ENCODE measurements around the gene HBA1.

- TF ChIP-seq, protein P1, sequence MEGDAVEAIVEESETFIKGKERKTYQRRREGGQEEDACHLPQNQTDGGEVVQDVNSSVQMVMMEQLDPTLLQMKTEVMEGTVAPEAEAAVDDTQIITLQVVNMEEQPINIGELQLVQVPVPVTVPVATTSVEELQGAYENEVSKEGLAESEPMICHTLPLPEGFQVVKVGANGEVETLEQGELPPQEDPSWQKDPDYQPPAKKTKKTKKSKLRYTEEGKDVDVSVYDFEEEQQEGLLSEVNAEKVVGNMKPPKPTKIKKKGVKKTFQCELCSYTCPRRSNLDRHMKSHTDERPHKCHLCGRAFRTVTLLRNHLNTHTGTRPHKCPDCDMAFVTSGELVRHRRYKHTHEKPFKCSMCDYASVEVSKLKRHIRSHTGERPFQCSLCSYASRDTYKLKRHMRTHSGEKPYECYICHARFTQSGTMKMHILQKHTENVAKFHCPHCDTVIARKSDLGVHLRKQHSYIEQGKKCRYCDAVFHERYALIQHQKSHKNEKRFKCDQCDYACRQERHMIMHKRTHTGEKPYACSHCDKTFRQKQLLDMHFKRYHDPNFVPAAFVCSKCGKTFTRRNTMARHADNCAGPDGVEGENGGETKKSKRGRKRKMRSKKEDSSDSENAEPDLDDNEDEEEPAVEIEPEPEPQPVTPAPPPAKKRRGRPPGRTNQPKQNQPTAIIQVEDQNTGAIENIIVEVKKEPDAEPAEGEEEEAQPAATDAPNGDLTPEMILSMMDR (IDR thresholded peaks at IDR 0.05 in 2 of 3, conservative IDR thresholded peaks at IDR 0.05 in 1 of 3; ENCODE audit: insufficient read depth in 2 of 3, low read depth in 1 of 3, low read length in 3 of 3) = no peak
- TF ChIP-seq ASH1L (IDR thresholded peaks at IDR 0.05; ENCODE audit: borderline replicate concordance, low read depth, partially characterized antibody) = no peak
- TF ChIP-seq ZFX (CRISPR knock-in tag; IDR thresholded peaks at IDR 0.05) = no peak
- no peak for TF ChIP-seq FOXA1 (IDR thresholded peaks at IDR 0.05; ENCODE audit: borderline replicate concordance)
- TF ChIP-seq KLF13 (tag; IDR thresholded peaks at IDR 0.05; ENCODE audit: borderline replicate concordance, low read depth) = no peak
- no peak for TF ChIP-seq ZNF146 (CRISPR knock-in tag; IDR thresholded peaks at IDR 0.05; ENCODE audit: unreplicated experiment)
- TF ChIP-seq NCOA1 (IDR thresholded peaks at IDR 0.05; ENCODE audit: low read depth) = no peak
- TF ChIP-seq SMAD3 (CRISPR knock-in tag; conservative IDR thresholded peaks at IDR 0.05) = no peak
- TF ChIP-seq POLR2A (conservative IDR thresholded peaks at IDR 0.05) = no peak
- TF ChIP-seq, protein P2, sequence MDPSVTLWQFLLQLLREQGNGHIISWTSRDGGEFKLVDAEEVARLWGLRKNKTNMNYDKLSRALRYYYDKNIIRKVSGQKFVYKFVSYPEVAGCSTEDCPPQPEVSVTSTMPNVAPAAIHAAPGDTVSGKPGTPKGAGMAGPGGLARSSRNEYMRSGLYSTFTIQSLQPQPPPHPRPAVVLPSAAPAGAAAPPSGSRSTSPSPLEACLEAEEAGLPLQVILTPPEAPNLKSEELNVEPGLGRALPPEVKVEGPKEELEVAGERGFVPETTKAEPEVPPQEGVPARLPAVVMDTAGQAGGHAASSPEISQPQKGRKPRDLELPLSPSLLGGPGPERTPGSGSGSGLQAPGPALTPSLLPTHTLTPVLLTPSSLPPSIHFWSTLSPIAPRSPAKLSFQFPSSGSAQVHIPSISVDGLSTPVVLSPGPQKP (CRISPR knock-in tag; IDR thresholded peaks at IDR 0.05) = no peak
- TF ChIP-seq DEAF1 (CRISPR knock-in tag; IDR thresholded peaks at IDR 0.05) = no peak
- TF ChIP-seq MTA3 (IDR thresholded peaks at IDR 0.05; ENCODE audit: borderline replicate concordance) = no peak
These were observed 38.4 kb upstream of the HBA1 start for GRCh38 chr16:138049-138417.
